GM21786 (cell line): Measurements from ENCODE around the gene DCAF8.

ENCODE experiments used
- ATAC-seq: cut with Tn5 transposase; IDR thresholded peaks from one replicate; pipeline ENCODE4 v1.9.1; 2021; ENCODE audit not compliant: unreplicated experiment

Gene DCAF8

DNA sequence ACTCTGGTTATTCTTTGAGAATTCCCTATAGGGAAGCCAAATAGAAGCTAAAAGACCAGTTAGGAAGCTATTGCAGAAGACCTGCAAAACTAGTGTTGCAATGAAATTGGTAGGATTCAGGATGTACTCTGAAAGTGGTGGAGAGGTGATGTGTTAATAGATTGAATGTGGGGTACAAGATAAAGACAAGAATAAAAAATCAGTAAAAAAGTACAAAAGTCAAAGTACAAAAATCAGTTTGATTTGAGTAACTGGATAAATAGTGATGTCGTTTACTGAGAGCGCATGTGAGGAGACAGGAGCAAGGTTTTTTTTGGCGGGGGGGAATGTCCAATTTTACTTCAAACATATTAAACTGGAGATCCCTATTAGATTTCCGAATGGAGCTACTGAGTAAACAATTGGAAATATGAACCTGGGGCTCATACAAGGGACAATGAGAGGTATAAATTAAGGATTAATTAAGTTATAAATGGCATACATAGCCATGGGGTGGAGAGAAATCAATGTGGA lies 2.5 kb upstream of the DCAF8 start:
- ATAC-seq: no peak

DNA sequence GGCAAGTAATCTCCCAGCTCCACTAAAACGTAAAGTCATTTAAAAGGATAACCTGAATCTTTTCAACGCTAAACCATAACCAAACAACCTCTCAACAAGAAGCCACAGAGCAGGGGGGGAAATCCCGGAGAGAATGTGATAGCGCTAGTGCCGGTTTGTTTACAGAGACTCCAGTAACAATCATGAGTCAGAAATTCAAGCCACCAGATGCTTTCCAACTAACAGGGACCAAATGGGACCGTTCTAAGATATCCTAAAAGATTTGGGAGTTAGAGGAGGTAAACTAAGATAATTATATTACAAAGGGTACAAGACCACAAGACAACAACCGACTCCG lies 825 bp downstream of the DCAF8 start:
- ATAC-seq: peak; percentile 29

DNA sequence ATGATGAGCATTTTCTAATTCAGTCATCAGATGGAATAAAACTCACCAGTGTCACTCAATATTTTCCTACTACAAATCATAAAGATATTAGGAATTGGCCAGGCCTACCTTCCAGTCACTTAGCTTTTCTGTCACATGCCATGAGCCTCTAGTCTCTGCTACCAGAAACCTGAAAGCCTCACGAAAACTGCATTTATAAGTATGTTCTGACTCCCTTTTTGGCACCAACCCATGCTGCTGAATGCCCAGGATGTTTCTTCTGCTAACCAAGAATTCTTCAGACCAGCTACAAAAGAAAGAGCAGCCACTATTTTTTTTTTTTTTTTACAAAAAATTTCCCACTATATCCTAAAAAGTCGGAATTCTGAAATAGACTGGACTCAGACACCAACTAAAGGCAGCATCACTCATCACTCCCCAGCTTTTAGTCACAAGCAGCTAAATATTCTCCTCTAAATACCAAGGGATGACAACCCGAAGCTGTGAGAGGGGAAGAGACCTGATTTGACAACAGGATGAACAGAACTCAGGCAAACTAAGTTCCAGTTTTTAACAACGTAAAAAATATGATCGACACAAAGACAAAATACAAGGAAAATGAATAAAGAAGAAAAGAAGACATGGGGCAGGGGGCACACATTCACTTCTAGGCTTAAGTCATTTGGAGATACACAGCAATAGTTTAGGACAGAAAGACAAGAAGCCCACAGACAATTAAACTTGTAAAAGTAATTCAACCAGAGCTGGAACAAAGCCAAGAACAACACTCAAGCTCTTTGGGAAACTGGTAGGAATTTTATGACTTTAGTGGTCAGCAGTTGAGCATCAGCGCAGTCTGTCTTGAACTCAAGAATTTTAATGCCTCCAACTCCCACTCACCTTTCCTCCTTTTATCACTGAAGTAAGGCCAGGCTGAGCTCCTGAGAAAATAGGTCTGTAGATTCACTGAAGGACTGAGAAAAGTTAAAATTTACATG lies 1.7 kb downstream of the DCAF8 start:
- no peak for ATAC-seq

DNA sequence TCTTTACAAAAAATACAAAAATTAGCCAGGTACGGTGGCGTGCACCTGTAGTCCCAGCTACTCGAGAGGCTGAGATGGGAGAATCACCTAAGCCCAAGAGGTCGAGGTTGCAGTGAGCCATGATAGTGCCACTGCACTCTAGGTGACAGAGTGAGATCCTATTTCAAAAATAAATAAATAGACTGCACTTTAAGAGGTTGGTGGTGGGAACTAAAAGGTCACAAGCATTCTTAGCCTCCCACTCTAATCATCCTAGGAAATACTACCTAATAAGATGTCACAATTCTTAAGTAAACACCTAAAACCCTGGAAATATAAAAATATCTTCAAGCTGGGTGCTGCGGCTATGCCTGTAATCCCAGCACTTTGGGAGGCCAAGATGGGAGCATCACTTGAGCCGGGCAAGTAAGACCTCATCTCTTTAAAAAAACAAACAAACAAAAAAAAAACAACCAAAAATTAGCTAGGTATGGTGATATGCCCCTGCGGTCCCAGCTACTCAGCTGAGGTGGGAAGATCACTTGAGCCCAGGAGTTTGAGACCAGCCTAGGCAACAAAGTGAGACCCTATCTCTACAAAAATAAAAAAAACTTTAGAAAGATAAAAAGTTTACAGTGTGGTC lies 4.1 kb downstream of the DCAF8 start:
- ATAC-seq: no peak

DNA sequence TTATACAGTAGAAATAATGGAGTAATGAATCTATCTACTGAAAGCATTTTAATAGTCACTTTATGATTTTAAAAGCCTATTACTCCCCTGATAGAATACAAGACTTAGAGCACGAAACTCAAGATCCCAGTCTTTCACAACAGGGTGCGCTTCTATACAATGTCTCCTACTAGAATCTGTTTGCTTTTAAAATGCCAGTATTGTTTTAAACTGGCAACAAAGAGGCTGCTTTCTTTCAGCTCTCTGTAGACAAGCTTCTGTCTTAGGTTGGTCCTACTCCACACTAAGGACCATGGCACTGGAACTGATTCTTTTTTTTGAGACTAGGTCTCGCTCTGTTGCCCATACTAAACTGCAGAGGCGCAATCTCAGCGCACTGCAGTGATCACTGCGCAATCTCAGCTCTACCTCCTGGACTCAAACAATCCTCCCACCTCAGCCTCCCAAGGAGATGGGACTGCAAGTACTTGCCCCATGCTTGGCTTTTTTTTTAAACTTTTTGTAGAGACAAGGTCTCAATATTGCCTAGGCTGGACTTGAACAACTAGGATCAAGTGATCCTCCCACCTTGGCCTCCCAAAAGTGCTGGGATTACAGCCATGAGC lies 4.8 kb downstream of the DCAF8 start:
- ATAC-seq: no peak

DNA sequence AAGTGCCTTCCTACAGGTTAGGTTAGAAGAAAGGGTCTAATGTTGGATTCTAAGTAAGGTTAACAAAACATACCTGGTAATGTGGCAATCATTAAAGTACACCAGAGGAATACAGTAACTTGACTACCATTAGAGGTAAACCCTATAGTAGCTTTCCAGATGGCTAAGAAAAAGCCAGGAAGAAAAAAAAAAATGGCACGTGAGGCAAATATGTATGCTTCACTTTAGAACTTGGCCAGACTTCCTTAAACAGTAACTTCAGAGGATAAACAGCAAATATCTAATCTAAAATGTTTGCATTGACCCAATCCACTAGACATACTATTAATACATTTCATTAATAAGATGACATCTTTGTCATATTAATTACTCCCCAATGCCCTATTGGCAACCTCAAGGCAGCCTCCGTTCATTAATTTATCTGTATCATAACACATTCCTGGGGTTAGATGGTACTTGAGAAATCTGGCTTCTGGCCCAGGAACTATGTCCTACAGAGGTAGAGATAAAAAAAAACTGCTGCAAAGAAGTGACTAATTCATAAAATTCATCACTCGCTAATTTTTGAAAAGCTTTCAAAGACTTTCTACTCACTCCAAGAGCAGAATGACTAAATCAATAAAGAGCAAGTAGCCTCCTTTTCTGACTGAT lies 5.8 kb downstream of the DCAF8 start:
- no peak for ATAC-seq

DNA sequence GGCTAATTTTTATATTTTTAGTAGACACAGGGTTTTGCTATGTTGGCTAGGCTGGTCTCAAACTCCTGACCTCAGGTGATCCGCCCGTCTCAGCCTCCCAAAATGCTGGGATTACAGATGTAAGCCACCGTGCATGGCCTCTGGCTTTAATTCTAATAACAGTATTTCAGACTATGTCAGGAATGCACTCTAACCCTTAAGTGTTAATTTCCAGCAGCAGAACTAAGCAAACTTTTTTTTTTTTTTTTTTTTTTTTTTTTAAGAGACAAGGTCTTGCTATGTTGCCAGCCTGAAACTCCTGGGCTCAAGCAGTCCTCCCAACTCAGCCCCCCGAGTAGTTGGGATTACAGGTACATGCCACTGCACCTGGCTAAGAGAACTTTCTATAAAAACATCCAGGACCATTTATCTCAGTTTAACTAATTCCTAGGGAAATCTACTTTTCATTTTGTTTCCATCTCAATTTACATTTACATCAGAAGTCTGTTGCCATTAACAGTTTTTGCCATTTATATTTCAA lies 6.5 kb downstream of the DCAF8 start:
- no peak for ATAC-seq

DNA sequence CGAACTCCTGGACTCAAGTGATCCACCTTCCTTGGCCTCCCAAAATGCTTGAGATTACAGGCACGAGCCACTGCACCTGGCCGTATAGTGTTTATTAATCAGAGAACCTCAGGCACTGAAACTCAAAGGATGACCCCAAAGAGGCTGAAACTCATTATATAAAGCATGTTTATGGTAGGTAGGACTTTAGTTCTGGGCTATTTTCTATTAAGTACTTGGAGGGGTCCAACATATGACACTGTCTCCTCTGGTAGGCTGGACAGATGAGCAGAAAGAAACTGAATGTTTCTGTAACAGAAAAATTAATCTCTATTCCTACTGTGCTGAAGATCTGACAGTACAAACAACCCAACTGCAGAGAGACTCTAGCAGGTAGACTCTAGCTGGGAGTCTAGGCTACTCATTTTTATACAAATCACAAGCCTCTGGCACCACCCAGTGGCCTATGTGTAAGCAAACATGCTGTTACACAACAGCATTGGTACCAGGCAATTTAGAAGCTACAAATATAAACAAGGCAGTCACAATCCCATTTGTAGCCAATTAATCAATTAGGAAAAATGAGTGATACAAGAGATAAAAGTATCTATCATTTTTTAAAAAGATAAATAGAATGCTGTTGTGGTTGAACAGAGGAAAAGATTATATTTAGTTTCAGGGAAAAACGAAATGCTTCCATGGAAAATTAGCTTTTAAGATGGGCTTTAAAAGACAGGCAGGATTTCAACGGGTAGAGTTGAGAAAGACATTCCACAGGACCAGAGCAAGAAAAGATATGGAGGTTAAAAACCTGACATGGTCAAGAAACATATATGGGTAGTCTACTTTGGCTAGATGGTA lies 10.4 kb downstream of the DCAF8 start:
- peak; percentile 91 for ATAC-seq

DNA sequence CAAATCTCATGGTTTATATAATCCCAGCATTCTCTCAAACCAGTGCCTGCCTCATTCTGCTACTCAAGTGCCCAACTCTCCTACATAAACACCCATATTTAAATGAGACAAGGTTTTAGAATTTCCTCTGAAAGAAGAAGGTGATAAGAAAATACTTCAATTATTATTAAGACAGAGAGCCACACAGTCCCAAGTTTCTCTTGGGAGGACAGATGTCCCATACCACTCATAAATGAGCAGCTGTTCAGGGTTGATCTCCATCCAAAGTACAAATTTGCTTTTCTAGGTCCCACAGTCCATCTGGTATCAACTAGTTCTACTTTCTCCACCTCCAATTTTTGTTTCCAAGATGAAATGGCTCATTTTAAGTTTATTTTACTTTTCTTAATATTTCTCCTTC lies 11.3 kb downstream of the DCAF8 start:
- no peak for ATAC-seq

DNA sequence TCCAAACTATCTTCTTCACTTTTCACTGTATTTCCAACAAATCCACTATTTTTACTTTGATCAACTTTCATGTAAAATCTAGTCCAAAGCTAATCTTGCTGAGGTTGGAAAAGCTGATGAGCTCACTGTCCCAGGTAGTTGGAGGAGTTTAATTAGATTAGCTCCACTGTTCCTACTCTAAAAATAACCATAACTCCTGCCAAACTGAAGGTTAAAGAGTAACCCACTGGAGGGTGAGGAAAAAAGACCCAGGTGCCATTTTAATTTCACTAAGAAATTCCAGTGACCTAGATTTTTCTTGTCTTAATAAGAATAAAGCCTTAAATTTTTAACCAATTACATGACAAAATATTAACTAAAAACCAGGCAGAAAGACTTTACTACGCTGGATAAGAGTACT lies 15.3 kb downstream of the DCAF8 start:
- ATAC-seq: no peak

DNA sequence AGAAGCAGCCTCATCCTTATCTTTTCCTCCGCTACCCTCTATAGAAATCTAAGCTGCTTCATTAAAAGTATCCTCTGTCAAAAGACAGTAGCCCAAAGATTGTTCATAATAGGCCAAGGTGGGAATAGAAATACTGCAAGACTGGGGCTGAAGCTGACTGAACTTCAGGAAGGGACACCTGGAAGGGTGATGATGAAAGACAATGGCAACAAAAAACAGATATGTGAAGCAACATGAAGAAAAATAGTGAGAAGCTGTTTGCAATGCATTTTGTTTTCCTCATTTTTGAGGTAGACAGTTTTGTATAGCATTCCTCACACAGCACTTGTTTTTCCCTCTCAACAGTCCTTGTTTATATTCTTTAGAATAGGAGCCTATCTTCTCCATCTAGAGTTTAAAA lies 16.9 kb downstream of the DCAF8 start:
- ATAC-seq: no peak

DNA sequence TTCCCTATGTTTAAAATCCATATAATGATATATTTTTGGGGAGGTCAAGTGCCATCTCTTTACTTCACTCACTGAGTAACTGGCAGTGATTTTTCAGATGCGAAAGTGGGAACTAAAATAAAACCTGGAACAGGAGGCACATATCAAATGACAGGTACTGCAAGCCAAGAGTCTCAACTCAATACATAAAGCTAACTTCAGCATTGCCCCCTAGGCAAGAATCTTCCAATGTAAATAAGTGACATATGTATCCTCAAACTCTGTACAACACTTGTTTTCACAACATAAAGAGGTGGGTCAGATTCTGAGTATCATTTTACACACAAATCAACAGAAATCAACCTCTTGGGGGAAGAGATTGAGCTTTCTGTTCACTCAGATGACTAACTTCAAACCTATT lies 18.1 kb downstream of the DCAF8 start:
- no peak for ATAC-seq

DNA sequence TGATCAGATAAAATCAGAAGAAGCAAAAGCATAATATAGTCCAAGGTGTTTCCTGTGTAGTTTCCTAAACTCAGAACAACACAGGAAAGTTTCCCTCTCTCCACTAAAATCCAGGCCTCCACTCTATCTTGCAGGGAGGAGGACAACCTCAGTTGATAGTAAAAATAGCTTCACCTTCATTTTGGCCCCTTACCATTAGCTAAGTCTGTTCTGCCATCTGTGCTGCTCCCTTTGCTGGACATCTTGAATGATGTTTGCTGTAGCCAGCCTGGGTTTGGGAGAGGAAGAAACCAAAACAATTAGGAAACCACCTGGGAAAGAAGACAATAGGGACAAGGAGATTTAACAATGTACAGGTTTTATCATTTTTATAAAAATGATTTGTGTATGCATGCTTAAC lies 18.6 kb downstream of the DCAF8 start:
- no peak for ATAC-seq

DNA sequence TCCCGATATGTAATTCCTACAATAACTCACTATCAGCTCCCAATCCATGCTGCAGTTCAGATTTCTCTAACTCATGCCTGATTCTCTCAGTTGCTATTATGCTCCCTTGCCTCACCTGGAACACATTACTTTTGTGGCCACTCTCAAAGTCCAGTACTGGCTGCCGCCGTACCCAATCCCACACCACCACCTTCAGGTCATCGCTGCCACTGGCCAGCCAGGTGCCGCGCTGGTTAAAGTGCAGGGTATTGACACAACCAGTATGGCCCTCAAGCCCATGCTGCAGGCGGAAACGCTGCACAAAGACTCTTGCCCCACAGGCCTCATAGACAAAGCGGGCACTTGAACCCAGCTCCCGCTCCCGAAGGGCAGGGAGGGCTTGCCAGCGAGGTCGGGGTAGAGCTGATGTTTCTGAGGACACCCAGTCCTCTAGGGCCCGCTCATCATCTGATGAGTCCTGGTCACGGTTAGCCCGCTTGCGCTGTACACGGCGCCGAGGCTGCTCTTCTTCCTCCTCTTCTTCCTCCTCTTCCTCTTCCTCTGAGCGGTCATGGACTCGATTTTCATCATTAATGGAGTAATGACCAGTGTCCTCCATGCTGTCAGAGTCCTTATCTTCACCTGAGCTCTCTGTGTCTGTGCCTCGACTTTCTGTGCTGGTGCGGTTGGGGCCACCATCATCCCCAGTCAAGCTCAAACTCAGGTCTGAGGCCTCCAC lies 22.6 kb downstream of the DCAF8 start:
- ATAC-seq: no peak

DNA sequence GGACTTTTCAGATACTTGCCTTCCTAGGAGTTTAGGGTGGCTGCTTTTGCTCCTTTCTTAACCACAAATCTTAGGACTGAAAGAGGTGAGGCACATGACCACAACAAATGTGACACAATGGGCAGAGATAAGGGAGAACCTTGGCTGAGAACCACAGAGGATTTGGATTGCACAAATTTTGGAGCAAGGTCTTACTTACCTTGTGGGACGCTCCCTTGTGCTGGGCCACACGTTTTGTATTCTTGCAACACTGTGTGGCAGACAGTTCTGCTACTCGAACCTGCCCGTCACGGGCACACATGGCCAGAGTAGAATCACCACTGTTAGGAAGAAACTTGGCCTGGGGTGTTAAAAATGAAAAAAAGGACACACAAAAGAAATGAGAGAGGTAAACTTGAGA lies 23.9 kb downstream of the DCAF8 start:
- no peak for ATAC-seq

DNA sequence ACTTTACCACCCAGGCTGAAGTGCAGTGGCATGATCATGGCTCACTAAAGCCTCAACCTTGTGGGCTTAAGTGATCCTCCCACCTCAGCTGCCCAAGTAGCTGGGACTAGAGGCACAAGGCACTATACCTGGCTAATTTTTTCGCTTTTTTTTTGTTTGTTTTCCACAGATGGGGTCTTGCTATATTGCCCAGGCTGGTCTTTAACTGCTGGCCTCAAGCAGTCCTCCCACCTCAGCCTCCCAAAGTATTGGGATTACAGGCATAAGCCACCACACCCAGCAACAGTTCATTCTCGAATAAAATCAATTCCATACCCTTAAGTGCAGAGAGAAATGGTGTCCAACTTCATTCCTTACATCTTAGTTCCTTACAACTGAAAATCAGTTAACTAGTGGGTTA lies 24.8 kb downstream of the DCAF8 start:
- no peak for ATAC-seq

DNA sequence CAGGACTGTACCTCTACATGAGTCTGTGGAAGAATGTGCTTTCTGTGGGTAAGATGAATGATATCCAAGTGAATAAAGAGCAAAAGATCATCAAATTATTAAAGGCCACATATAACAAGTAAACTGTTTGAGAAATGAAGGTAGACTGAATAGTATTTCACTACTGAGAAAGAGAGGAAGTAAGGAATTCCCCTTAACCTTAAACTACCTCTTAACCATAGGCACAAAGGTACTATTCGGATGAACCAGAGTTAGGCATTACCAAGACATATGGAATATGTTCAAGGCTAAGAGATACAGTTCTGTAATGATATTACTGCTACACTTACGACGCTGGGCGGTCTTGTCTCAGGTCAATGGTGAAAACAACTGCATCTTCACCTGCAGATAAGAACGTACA lies 25.5 kb downstream of the DCAF8 start:
- ATAC-seq: no peak

DNA sequence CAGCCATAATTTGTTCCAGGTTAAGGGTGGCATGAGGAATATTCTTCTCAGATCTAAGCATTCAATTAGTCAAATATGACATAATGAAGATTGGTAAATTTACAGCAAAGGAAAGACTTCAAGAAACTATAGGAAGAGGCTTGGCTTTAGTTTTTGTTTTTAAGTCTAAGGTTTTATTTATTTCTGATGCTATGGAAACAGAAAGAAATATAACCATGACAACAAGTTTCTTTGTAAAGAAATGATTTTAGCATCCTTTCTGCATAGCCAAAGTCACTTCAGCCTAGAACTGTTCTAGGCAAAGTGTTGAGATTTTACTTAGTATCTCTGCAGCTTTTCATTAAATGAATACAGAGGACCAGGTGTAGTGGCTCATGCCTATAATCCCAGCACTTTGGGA lies 29.4 kb downstream of the DCAF8 start:
- no peak for ATAC-seq

DNA sequence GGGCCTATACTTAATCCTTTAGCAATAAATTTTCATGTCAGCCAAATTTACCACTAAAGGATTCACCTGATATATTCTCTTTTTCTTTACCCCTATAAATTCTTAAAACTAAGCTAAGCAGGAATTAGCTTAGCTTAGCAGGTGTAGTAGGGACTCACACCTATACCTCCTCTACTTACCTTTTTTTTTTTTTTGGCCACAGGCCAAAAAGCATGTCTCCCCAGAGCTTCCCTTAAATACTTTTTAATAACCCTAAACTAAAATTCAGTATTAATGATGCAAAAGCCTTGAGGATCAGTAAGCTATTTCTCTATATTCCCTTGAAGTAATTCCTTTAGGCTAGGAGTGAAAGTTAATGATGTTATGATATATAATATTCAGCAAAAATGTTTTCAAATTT lies 33.9 kb downstream of the DCAF8 start:
- no peak for ATAC-seq

DNA sequence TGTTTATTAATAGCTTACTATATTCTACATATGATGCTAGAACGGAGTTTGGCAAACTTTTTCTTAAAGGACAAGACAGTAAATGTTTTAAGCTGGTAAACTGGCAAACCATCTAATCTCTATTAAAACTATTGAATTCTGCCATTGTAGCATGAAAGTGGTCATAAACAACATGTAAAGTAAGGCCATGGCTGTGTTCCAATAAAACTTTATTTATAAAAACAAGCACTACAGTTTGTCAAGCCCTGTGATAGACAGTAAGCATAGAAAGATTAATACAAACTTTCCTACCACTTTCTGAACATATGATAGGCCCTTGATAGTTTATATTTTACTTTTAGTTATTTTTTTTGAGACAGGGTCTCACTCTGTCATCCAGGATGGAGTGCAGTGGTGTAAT lies 34.8 kb downstream of the DCAF8 start:
- no peak for ATAC-seq
